GM12878 (cell line): ENCODE results near the gene VWA3B. TPM values are rescaled to one million over a fixed set of nuclear protein-coding genes. Genes with fewer than 3 reads are reported as not detected.

ENCODE experiments used
- ATAC-seq: fragments of 200-7000 bp; cut with Tn5 transposase; 3 replicates; pipeline ENCODE4 v1.9.1; 2020; ENCODE audit warnings: mild to moderate bottlenecking, moderate library complexity
- BruUV-seq: library from RNA; stranded (reverse); fragments of 400-500 nt; replicated peaks from 2 replicates; lab custom pipeline; 2021; lab: Mats Ljungman, UMichigan
- CTCF ChIA-PET: fragments of 300-600 bp; sonication (Branson Sonifier 250); formaldehyde crosslinking; extraction: SDS; loops from one replicate; lab custom pipeline; 2021; ENCODE audit warnings: inconsistent platforms; lab: Yijun Ruan, JAX
- POLR2A ChIA-PET: fragments of 350-600 bp; formaldehyde crosslinking; extraction: SDS; loops from one replicate; lab custom pipeline; 2021; ENCODE audit warnings: inconsistent platforms; lab: Charles Lee
- RAD21 ChIA-PET: fragments of 300-600 bp; sonication (Branson Sonifier 250); formaldehyde crosslinking; loops from one replicate; lab custom pipeline; 2023; ENCODE audit warnings: antibody characterized with exemption; ENCODE audit not compliant: unreplicated experiment; lab: Charles Lee
- SMC1A ChIA-PET: fragments of 300-600 bp; sonication (Branson Sonifier 250); formaldehyde crosslinking; loops from one replicate; lab custom pipeline; 2023; ENCODE audit not compliant: unreplicated experiment, uncharacterized antibody; lab: Charles Lee
- DNase-seq: peaks from one replicate; pipeline ENCODE4 v3.0.0-alpha.2; 2011; ENCODE audit warnings: low read depth, low spot score
- FAIRE-seq: peaks from 3 replicates; lab custom pipeline; 2011; peaks lifted over from hg19 to GRCh38; lab: Jason Lieb, UNC
- H2AFZ ChIP-seq: 2 replicates; pipeline ENCODE4 v1.6.0; 2011; ENCODE audit warnings: low read depth, low read length, control low read depth; ENCODE audit not compliant: control insufficient read depth
- H3K27ac ChIP-seq: 2 replicates; pipeline ENCODE4 v1.5.1; 2011; ENCODE audit warnings: control low read depth; ENCODE audit not compliant: control insufficient read depth, insufficient read depth
- H3K27me3 ChIP-seq, 2 experiments: replicated peaks in 1 of 2; 2 replicates each; pipeline versions ENCODE4 v1.6.0 to v1.6.1; 2011; ENCODE audit warnings: low read length in 1 of 2; ENCODE audit not compliant: control insufficient read depth in 2 of 2, insufficient read depth in 2 of 2
- H3K36me3 ChIP-seq, 2 experiments: 2 replicates each; pipeline ENCODE4 v1.5.1; 2011; ENCODE audit warnings: low read length in 1 of 2; ENCODE audit not compliant: control insufficient read depth in 2 of 2, insufficient read depth in 2 of 2
- H3K4me1 ChIP-seq: 2 replicates; pipeline ENCODE4 v1.6.1; 2011; ENCODE audit warnings: mild to moderate bottlenecking, low read length, moderate library complexity, mixed read lengths; ENCODE audit not compliant: control insufficient read depth, insufficient read depth
- H3K4me2 ChIP-seq: 2 replicates; pipeline ENCODE4 v1.6.0; 2011; ENCODE audit warnings: control low read depth; ENCODE audit not compliant: control insufficient read depth, insufficient read depth
- H3K4me3 ChIP-seq: fragments of 200-600 bp; sonication (generic); 2 replicates; pipeline ENCODE4 v1.5.1; 2016
- H3K79me2 ChIP-seq: 2 replicates; pipeline ENCODE4 v1.6.0; 2011; ENCODE audit warnings: low read length; ENCODE audit not compliant: control insufficient read depth, insufficient read depth
- H3K9ac ChIP-seq: 2 replicates; pipeline ENCODE4 v1.8.0; 2011; ENCODE audit warnings: low read length, control low read depth, mixed read lengths; ENCODE audit not compliant: control insufficient read depth, insufficient read depth
- H3K9me3 ChIP-seq: replicated peaks from 3 replicates; pipeline ENCODE4 v1.5.1; 2011; ENCODE audit warnings: mild to moderate bottlenecking, low read length; ENCODE audit not compliant: control insufficient read depth, insufficient read depth
- H4K20me1 ChIP-seq: 2 replicates; pipeline ENCODE4 v1.6.0; 2011; ENCODE audit not compliant: control insufficient read depth, insufficient read depth
- PRDM15 ChIP-seq: fragments of 450-650 bp; formaldehyde crosslinking; IDR thresholded peaks from 2 replicates; pipeline ENCODE4 v1.4.0; 2020; ENCODE audit warnings: mild to moderate bottlenecking, moderate library complexity
- RELB ChIP-seq: fragments of 450-650 bp; IDR thresholded peaks from 2 replicates; pipeline ENCODE4 v1.6.1; 2017; ENCODE audit warnings: low read depth, mild to moderate bottlenecking, moderate library complexity
- SIX5 ChIP-seq: IDR thresholded peaks from 2 replicates; pipeline ENCODE4 v1.6.1; 2011; ENCODE audit warnings: mild to moderate bottlenecking, low read depth, low read length, moderate library complexity; ENCODE audit not compliant: severe bottlenecking
- WGBS: methylation state at CpG from one replicate; pipeline ENCODE4 v1.1.6; 2016; ENCODE audit warnings: low lambda C conversion rate; ENCODE audit not compliant: insufficient replicate concordance, insufficient coverage; ENCODE audit errors: missing lambda C conversion rate; 5-methylcytosine and 5-hydroxymethylcytosine counted together
- in situ Hi-C: fragments of 300-500 bp; cut with MboI; formaldehyde crosslinking; loops from 9 replicates; pipeline ENCODE4 v1.14.3; 2018; ENCODE audit warnings: mixed read lengths
- intact Hi-C: fragments of 100-400 bp; cut with micrococcal nuclease; formaldehyde crosslinking; loops from one replicate; pipeline ENCODE4 v1.14.2; 2022; ENCODE audit not compliant: unreplicated experiment
- polyA plus RNA-seq, 11 experiments: library from polyadenylated mRNA; depleted of rRNA in 4 of 11; unstranded in 6 of 11; stranded (reverse) in 5 of 11; fragments of >200 nt; fragmentation: Nextera tagmentation in 4 of 11; fragmentation: Illumina TruSeq in 1 of 11; extraction: Ambion mirVana in 4 of 11; extraction: Trizol in 1 of 11; gene quantifications; 1 replicate in 1 of 11; 2 replicates in 10 of 11; pipeline versions ENCODE4 v1.2.1 to v1.2.3, GENCODE V29; 2011 to 2016; ENCODE audit warnings: inconsistent platforms in 2 of 11, missing spikeins in 2 of 11, low read depth in 1 of 11
- total RNA-seq, 4 experiments: library from RNA; depleted of rRNA in 3 of 4; stranded (reverse); fragments of >200 nt in 3 of 4; fragmentation: Illumina TruSeq in 1 of 4; extraction: Trizol in 1 of 4; gene quantifications; 2 replicates each; pipeline versions ENCODE4 v1.2.1 to v1.2.3, GENCODE V29; 2013 to 2021

Gene VWA3B
- total and polyA plus RNA-seq, 10 of the 15 experiments (the other 5 are each of a cell fraction or from before 2014, with no cell fraction given), result 0.04 to 0.86 (median 0.19) TPM; not detected in 4

GRCh38 chr2:98308068-98308467, 221.1 kb downstream of the VWA3B start:
- in situ Hi-C loops (no loop called here), intact Hi-C loops (no loop called here)
- BruUV-seq, result no TSS peak
- Histone ChIP-seq H3K4me3 (no peak overlapping the region), H4K20me1 (no peaks in the 10 kb centered on the region), H3K4me1 (no peaks in the 10 kb centered on the region), H3K79me2 (no peaks in the 10 kb centered on the region), H3K36me3 (no peaks in the 10 kb centered on the region), H3K9ac (no peak overlapping the region), H3K27me3 (peaks cover 2 to 7% of the 10 kb centered on the region in 2 experiments; a peak in 3 of 4 replicates), H3K27ac (no peak overlapping the region), H2AFZ (no peak overlapping the region), H3K9me3 (no peaks in the 10 kb centered on the region), H3K4me2 (no peak overlapping the region)
- TF ChIP-seq RELB, result no peak
- TF ChIP-seq SIX5, result no peak
- TF ChIP-seq PRDM15 (CRISPR knock-in tag), result no peak
- CTCF ChIA-PET, result no interaction called here
- DNase-seq, result no peak
- WGBS, result 53% methylated on average over 8 of the region's 8 CpGs
- RAD21 ChIA-PET, result no interaction called here
- no peak for ATAC-seq
- SMC1A ChIA-PET, result no interaction called here
- POLR2A ChIA-PET, result no interaction called here
- FAIRE-seq, result no peak
